K562 (cell line): Measurements from ENCODE around the gene GALNT5. TPM values are rescaled to one million over a fixed set of nuclear protein-coding genes. Genes with fewer than 3 reads are reported as not detected.
A peak's percentile ranks its signal among the peaks of the same experiment; 100 is the strongest.

Experiments used
- ATF7 ChIP-seq: fragments of 450-650 bp; IDR thresholded peaks from 2 replicates; pipeline ENCODE4 v1.7.1; 2014; ENCODE audit warnings: mild to moderate bottlenecking, moderate library complexity
- BCL6 ChIP-seq: fragments of 250-450 bp; sonication (Bioruptor Pico); IDR thresholded peaks from 2 replicates; pipeline ENCODE4 v1.4.0; 2020
- E2F5 ChIP-seq: sonication (generic); formaldehyde crosslinking; IDR thresholded peaks from 2 replicates; pipeline ENCODE4 v1.8.0; 2022; ENCODE audit warnings: mild to moderate bottlenecking, missing genetic modification reagents
- FOXK1 ChIP-seq: sonication (generic); formaldehyde crosslinking; IDR thresholded peaks from 2 replicates; pipeline ENCODE4 v1.8.0; 2022; ENCODE audit warnings: missing genetic modification reagents, mild to moderate bottlenecking, borderline replicate concordance
- FUS ChIP-seq: fragments of 200-400 bp; formaldehyde crosslinking; optimal IDR thresholded peaks from 2 replicates; pipeline ENCODE3; 2017; ENCODE audit warnings: low read depth, low read length
- GTF2E2 ChIP-seq: fragments of 200-800 bp; sonication (Bioruptor generic); IDR thresholded peaks from 2 replicates; pipeline ENCODE4 v1.6.1; 2016; ENCODE audit warnings: missing genetic modification characterization, missing compliant biosample characterization
- HDAC8 ChIP-seq: fragments of 450-650 bp; IDR thresholded peaks from 2 replicates; pipeline ENCODE4 v1.6.1; 2016; ENCODE audit warnings: mild to moderate bottlenecking, missing genetic modification characterization, moderate library complexity, missing compliant biosample characterization
- KAT2B ChIP-seq: IDR thresholded peaks from one replicate; pipeline ENCODE4 v1.6.1; 2012; ENCODE audit warnings: low read depth, mild to moderate bottlenecking, control low read depth, inconsistent platforms, low read length, moderate library complexity
- LEF1 ChIP-seq: fragments of 450-650 bp; IDR thresholded peaks from 2 replicates; pipeline ENCODE4 v1.6.1; 2016; ENCODE audit warnings: mild to moderate bottlenecking
- MBD1 ChIP-seq: fragments of 250-450 bp; sonication (Bioruptor Pico); IDR thresholded peaks from 2 replicates; pipeline ENCODE4 v1.8.0; 2022; ENCODE audit warnings: inconsistent platforms
- OTX1 ChIP-seq: fragments of 450-650 bp; formaldehyde crosslinking; IDR thresholded peaks from 2 replicates; pipeline ENCODE4 v1.4.0; 2022; ENCODE audit warnings: mild to moderate bottlenecking
- PKNOX1 ChIP-seq: fragments of 450-650 bp; IDR thresholded peaks from 2 replicates; pipeline ENCODE4 v1.6.1; 2016
- POLR3A ChIP-seq: IDR thresholded peaks from 2 replicates; pipeline ENCODE4 v1.6.1; 2011; ENCODE audit warnings: borderline replicate concordance, mild to moderate bottlenecking, moderate library complexity; ENCODE audit not compliant: insufficient read length, insufficient read depth; ENCODE audit errors: extremely low read depth
- RBBP5 ChIP-seq: fragments of 200-600 bp; sonication (generic); IDR thresholded peaks from 2 replicates; pipeline ENCODE4 v1.6.1; 2012; ENCODE audit warnings: borderline replicate concordance, mild to moderate bottlenecking, low read length, control low read depth, inconsistent platforms; ENCODE audit not compliant: insufficient read depth, poor library complexity, severe bottlenecking
- SFPQ ChIP-seq: fragments of 200-400 bp; formaldehyde crosslinking; IDR thresholded peaks from 2 replicates; pipeline ENCODE4 v1.6.1; 2017; ENCODE audit warnings: mild to moderate bottlenecking, low read depth, low read length, moderate library complexity
- SNIP1 ChIP-seq: fragments of 450-650 bp; IDR thresholded peaks from 2 replicates; pipeline ENCODE4 v1.7.1; 2017; ENCODE audit warnings: low read depth, mild to moderate bottlenecking
- TEAD2 ChIP-seq: fragments of 450-650 bp; IDR thresholded peaks from 2 replicates; pipeline ENCODE4 v1.6.1; 2016; ENCODE audit warnings: missing genetic modification characterization, control low read depth, missing compliant biosample characterization
- TFE3 ChIP-seq: fragments of 450-650 bp; formaldehyde crosslinking; IDR thresholded peaks from 2 replicates; pipeline ENCODE4 v1.4.0; 2020; ENCODE audit warnings: mild to moderate bottlenecking, mixed read lengths
- ZNF224 ChIP-seq: sonication (generic); formaldehyde crosslinking; IDR thresholded peaks from 2 replicates; pipeline ENCODE4 v1.8.0; 2022; ENCODE audit warnings: mild to moderate bottlenecking, missing genetic modification reagents
- ZNF584 ChIP-seq: fragments of 200-800 bp; sonication (Bioruptor generic); IDR thresholded peaks from 2 replicates; pipeline ENCODE4 v1.6.1; 2016; ENCODE audit warnings: low read depth, mild to moderate bottlenecking, missing genetic modification characterization, missing compliant biosample characterization
- polyA plus RNA-seq, 8 experiments: library from polyadenylated mRNA; depleted of rRNA in 4 of 8; stranded (reverse) in 5 of 8; unstranded in 3 of 8; fragments of >200 nt; fragmentation: Nextera tagmentation in 2 of 8; fragmentation: Illumina TruSeq in 1 of 8; extraction: Ambion mirVana in 2 of 8; extraction: Trizol in 1 of 8; gene quantifications; 2 replicates each; pipeline versions ENCODE4 v1.2.1 to v1.2.3, GENCODE V29; 2011 to 2014; ENCODE audit warnings: inconsistent platforms in 1 of 8, missing spikeins in 1 of 8
- total RNA-seq, 7 experiments: library from RNA; depleted of rRNA in 6 of 7; stranded (reverse); fragments of >200 nt in 6 of 7; fragmentation: Illumina TruSeq in 2 of 7; extraction: Trizol in 2 of 7; gene quantifications; 2 replicates each; pipeline versions ENCODE4 v1.2.1 to v1.2.3, GENCODE V29; 2011 to 2021; ENCODE audit warnings: low replicate concordance in 1 of 7

Gene GALNT5
- total and polyA plus RNA-seq, 9 of the 15 experiments (the other 6 are each of a cell fraction or from before 2014, with no cell fraction given), result 21.6 to 73.0 (median 54.7) TPM

- no peak for TF ChIP-seq HDAC8
- no peak for TF ChIP-seq GTF2E2 (tag)
- TF ChIP-seq RBBP5, result no peak
- TF ChIP-seq BCL6 (CRISPR knock-in tag), result peak; percentile 92
- TF ChIP-seq FUS, result no peak
- TF ChIP-seq ATF7, result peak; percentile 95
- TF ChIP-seq E2F5 (CRISPR knock-in tag), result no peak
- TF ChIP-seq TFE3 (CRISPR knock-in tag), result no peak; the same call in 1 of the 2 replicates
- no peak for TF ChIP-seq KAT2B
- peak; percentile 92 for TF ChIP-seq PKNOX1
- peak; percentile 96 for TF ChIP-seq ZNF584
- no peak for TF ChIP-seq FOXK1
- TF ChIP-seq MBD1 (CRISPR knock-in tag), result no peak
- TF ChIP-seq OTX1 (CRISPR knock-in tag), result peak; percentile 77
- TF ChIP-seq TEAD2, result peak; percentile 98
- TF ChIP-seq POLR3A, result no peak
- TF ChIP-seq LEF1, result peak; percentile 98
- no peak for TF ChIP-seq SNIP1
- no peak for TF ChIP-seq SFPQ
- no peak for TF ChIP-seq ZNF224
Measured at GRCh38 chr2:157324331-157324843, 66.9 kb downstream of the GALNT5 start (continued).
